NCI-H128 (cell line): ENCODE results near the gene PTPN14.
"Not testable (repeated sequence)": the region's sequence is repeated elsewhere in the genome, so short reads cannot be mapped to it uniquely, and the experiment has no call there.

Experiments
- DNase-seq: peaks from one replicate; lab custom pipeline; 2025; ENCODE audit not compliant: unreplicated experiment; lab: John Stamatoyannopoulos, UW

PTPN14 gene

GRCh38 chr1:214513394-214513793 lies 38.0 kb downstream of the PTPN14 start:
- no peak for DNase-seq

- DNase-seq, result no peak
Measured at GRCh38 chr1:214511639-214511998, 39.8 kb downstream of the PTPN14 start.

GRCh38 chr1:214510914-214511638 lies 40.3 kb downstream of the PTPN14 start:
- no peak for DNase-seq

- no peak for DNase-seq
Measured at GRCh38 chr1:214510477-214510876, 40.9 kb downstream of the PTPN14 start.

- not testable (repeated sequence) for DNase-seq
Measured at GRCh38 chr1:214509622-214510021, 41.8 kb downstream of the PTPN14 start.

- DNase-seq, result no peak
Measured at GRCh38 chr1:214506972-214507431, 44.4 kb downstream of the PTPN14 start.

- no peak for DNase-seq
Measured at GRCh38 chr1:214505134-214505533, 46.3 kb downstream of the PTPN14 start.

- DNase-seq, result no peak
Measured at GRCh38 chr1:214504330-214504729, 47.1 kb downstream of the PTPN14 start.

- no peak for DNase-seq
Measured at GRCh38 chr1:214503553-214503952, 47.8 kb downstream of the PTPN14 start.

GRCh38 chr1:214500340-214501055 lies 50.9 kb downstream of the PTPN14 start:
- DNase-seq, result no peak

- DNase-seq, result no peak
Measured at GRCh38 chr1:214499732-214500131, 51.7 kb downstream of the PTPN14 start.

- DNase-seq, result no peak
Measured at GRCh38 chr1:214498021-214498420, 53.4 kb downstream of the PTPN14 start.

- DNase-seq, result no peak
Measured at GRCh38 chr1:214496126-214496525, 55.3 kb downstream of the PTPN14 start.

GRCh38 chr1:214494706-214495105 lies 56.7 kb downstream of the PTPN14 start:
- DNase-seq, result no peak

GRCh38 chr1:214494179-214494578 lies 57.2 kb downstream of the PTPN14 start:
- not testable (repeated sequence) for DNase-seq

- DNase-seq, result no peak
Measured at GRCh38 chr1:214493126-214493796, 58.1 kb downstream of the PTPN14 start.

GRCh38 chr1:214492401-214493075 lies 58.9 kb downstream of the PTPN14 start:
- DNase-seq, result no peak

GRCh38 chr1:214491468-214492146 lies 59.8 kb downstream of the PTPN14 start:
- no peak for DNase-seq

GRCh38 chr1:214485151-214485550 lies 66.3 kb downstream of the PTPN14 start:
- no peak for DNase-seq

GRCh38 chr1:214483180-214483579 lies 68.2 kb downstream of the PTPN14 start:
- not testable (repeated sequence) for DNase-seq
